ENCODE measurements around the gene USP33.
"Not testable (repeated sequence)": the region's sequence is repeated elsewhere in the genome, so short reads cannot be mapped to it uniquely, and the experiment has no call there.

USP33 gene

DNA sequence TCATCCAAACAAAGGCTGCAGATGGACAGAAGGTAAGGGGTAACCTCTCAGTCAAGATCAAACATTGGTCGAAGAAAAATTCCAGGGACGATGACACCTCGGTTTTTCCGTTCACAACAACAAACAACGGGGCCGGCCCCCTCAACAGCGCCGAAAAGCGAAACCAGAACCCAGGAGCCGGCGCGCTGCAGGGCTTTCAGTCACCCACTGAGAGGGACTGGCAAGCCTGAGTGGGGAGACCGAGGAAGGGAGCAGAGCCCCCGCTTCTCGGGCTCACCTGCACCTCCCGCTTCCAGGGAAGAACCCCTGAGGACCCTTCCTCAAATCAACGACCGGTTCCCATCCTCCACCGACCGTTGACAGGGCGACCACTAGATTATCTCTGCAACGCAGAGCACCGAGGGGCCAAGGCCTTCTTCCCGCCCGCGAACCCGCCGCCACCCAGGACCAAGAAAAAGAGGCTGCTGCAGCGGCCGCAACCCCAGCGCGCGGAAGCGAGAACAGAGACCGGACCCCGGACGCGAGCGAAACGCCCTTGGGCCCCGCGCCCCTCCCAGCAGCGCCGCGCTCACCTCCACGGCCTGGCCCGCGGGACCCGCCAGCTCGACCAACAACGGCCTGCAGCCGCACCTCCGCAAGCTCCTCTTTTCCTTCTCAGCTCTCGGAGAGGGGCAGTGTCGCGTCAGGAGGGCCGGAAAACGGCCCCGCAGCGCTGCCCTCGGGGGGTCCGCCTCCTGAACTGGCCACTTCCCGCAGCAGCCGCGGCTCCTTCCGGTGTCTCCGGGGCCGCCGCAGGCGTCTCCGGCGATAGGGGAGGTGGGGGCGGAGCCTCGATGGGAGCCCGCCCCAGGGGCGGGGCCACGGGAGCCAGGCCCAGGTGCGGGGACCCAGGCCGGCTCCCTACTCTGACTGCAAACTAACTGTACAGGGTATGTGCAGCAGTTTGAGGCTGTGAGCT lies at the start of gene USP33:
Gene USP33 (minus strand): TSS at position 782 of the 958 bp plus-strand sequence. CDS start 18,155 bp downstream, outside the sequence.
- peak; percentile 93 to 96 for DNase-seq

DNA sequence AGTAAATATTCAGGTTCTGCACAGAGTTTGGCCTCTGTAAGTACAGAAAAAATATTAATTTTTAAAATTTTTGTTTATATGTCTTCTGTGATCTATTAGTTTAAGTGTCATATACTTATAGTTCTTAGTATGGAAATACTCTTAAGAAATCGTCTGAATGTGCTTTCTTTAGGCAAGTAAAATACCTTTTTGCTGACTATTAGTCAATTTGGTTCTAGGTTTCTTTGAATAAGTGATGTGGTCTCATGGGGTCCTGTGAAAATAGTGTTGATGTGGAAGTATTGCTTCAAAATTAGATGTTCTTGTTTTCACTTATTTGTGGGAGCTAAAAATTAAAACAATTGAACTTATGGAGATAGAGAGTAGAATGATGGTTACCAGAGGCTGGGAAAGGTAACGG lies 43.7 kb upstream of the USP33 start:
- DNase-seq, result no peak

DNA sequence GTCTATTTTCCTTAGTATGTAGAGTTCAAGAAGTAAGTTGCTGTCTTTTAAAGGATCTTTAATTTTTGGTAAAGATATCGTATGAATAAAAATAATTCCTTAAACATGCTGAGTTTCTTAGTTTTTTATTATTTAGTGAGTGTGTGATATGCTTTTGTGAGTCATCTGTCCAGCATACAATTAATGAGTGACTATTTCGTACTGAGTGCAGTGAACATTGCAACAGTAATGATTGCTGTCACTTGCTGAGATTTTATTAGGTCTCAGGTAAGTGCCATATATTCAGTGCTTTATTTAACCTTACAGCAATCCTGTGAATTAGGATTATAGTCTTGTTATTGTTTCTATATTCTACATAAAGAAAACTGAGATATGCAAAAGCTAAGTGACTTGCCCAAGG lies 42.4 kb upstream of the USP33 start:
- no peak for DNase-seq

DNA sequence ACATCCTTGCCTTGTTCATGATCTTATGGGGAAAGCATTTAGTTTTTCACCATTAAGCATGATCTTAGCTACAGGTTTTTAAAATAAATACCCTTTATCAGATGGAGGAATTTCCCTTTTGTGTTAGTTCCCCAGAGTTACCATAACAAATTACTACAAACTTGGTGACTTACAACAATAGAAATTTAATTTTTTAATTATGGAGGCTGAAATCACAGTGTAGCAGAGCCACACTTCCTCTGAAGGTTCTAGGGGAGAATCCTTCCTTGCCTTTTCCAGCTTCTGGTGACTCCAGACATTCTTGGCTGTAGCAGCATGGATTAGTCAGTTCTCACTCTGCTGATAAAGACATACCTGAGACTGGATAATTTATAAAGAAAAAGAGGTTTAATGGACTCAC lies 38.3 kb upstream of the USP33 start:
- DNase-seq, result no peak

DNA sequence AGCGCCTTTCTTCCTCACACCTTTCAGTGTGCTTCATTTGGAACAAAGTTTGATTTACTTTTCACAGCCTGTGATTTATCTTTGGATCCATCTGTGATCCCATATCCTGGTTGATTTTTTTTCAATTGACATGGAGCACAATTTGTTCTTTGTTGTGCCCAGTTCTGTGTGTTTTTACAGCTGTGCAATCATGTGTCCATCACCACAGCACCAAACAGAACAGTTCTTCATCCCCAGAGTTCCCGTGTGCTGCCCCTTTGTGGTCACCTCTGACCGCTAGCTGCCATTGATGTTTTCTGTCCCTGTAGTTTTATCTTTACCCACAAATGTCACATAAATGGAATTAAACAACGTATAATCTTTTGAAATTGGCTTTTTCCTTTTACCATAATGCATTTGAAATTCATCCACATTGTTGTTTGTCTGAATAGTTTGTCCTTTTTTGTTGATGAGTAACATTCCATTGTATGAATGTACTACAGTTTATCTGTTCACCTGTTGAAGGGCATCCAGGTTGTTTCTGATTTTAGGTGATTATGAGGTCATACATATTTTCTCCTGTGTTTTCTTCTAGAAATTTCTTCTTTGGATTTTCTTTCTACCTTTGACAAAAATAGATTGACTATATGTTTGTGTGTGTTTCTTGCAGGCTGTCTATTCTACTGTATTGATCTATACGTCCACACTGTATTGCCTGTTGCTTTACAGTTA lies 37.2 kb upstream of the USP33 start:
- no peak for DNase-seq

DNA sequence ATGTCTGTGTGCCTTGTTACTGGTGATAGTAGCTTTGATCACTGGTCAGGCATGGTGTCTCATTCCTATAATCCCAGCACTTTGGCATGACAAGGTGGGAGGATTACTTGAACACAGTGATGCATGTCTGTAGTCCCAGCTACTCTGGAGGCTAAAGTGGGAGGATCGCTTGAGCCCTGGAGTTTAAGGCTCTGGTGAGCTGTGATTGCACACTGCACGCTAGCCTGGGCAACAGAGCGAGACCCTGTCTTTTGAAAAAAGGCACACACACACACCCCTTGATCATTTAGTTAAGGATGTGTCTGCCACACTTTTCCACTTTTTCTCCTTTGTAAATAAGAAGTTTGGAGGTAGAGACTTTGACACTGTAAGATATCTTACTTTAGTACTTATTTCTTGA lies 34.9 kb upstream of the USP33 start:
- DNase-seq, result no peak

DNA sequence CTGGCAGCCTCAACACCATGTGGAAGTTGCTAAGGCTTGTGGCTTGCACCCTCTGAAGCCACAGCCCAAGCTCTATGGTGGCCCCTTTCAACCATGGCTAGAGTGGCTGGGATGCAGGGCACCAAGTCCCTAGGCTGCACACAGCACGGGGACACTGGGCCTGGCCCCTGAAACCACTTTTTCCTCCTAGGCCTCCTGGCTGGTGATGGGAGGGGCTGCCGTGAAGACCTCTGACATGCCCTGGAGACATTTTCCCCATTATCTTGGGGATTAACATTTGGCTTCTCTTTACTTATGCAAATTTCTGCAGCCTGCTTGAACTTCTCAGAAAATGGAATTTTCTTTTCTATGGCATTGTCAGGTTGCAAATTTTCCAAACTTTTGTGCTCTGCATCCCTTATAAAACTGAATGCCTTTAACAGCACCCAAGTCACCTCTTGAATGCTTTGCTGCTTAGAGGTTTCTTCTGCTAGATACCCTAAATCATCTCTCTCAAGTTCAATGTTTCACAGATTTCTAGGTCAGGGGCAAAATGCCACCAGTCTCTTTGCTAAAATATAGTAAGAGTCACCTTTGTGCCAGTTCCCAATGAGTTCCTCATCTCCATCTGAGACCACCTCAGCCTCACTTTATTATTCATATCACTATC lies 26.6 kb upstream of the USP33 start:
- not testable (repeated sequence) for DNase-seq

DNA sequence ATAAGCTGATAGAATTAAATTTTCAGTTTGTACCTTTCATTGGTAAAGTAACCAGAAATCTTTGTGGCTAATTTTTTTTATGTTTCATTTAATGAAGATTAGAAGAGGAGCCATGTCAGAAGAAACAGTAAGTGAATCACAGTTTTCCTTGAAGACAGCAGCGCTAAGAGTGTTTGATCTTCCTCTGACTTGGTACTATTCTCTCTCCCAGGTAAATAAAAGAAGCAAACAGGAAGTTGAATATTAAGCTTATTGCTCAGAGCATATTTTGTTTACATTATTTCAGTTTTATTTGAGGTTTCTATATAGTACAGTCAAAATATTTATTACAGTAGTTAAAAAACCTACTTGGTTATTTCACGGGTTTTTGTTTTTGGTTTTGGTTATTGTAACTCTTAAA lies 23.5 kb upstream of the USP33 start:
- DNase-seq, result no peak

DNA sequence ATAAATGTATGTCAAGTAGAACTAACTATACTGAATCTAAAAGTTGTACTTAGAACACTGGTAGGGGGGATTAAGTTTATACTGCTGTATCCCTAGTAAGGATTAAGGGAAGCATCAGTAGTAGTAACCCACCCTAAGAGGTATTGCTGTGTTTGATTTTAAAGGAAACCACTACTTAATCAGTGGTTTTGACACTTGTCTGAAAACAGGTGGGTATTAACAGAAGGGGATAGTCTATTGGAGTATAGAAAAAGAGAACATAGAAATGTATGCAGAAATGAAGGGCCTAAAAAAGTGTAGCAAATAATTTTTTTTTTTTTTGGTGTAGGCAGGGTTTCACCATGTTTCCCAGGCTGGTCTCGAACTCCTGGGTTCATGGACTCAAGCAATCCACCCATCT lies 22.0 kb upstream of the USP33 start:
- DNase-seq, result no peak

DNA sequence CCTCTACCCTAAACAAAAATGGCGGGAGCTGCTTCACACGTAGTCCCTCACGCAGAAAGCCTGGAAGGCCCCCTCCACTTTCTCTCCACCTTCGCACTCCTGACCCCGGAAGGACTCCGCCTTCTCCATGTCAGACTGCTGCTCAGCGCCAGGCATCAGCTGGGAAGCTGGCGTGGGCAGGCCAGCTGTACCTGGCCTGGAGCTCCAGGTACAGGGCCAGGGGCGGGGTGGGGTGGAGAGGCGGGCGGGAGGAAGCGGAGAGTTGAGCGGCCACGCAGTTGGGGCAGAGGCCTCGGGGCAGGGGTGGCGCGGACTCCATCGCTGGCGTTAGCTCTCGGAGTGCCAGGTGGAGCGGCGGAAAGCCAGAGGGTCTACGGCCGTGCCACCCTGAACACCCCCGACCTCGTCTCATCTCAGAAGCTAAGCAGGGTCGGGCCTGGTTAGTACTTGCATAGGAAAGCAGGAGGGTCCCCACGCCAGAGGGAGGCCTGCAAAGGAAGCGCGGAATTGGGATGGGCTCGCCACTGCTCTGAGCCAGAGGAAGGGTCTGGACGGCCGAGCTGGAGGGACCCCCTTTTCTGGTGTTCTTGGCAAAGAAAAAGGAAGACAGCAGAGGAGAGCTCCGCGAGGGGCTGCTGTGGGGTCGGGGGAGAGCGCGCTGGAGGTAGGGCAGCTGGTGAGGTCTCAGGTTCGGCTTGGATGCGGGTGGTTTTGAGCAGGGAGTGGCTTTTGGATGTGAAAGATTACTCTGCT lies 20.1 kb upstream of the USP33 start, which contains the start of gene MIGA1:
Gene MIGA1 (plus strand): TSS at position 121 of the 753 bp plus-strand sequence. CDS start 3,604 bp downstream, outside the sequence.
- DNase-seq, result peak; percentile 85 to 87

DNA sequence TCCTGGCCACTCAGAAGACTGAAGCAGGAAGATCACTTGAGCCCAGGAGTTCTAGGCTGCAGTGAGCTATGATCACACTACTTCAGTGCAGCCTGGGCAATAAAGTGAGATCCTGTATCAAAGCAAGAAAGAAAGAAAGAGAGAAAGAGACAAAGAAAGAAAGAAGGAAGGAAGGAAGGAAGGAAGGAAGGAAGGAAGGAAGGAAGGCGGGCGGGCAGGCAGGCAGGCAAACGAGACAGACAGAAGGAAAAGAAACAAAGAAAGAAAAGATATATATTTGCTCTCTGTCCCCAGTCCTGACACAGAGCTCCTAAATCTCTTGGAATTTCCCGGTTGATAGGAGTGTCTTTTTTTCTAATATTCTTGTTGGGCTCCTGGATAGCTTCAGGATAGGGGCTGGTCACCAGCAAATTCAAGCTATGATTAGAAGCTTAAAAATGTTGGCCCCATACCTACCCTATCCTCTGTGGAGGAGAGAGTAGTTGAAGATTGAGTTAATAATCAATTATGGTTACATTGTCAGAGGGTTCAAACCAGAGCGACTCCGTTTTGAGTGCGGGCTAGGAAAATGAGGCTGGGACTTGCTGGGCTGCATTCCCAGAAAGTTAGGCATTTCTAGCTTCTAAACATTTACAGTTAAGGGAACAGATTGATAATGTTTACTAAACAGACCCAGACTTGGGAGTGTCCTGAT lies 16.5 kb upstream of the USP33 start:
- DNase-seq, result no peak

DNA sequence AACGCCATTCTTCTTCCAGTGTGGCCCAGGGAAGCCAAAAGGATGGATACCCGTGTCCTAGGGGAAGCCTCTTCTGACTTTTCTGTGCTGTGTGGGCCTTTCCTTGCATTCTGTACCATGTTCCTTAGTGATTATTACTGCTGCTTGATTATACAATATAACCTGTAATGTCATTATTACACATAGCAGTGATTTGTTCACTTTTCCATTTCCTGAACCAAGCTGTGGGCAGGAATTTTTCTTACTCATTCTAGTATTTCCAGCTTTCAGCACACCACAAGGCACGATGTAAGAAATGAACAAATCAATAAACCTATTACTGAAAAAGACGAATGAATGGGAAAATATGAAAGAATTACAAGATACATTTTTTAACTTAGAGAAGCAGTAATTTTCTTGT lies 8.4 kb upstream of the USP33 start:
- DNase-seq, result no peak

DNA sequence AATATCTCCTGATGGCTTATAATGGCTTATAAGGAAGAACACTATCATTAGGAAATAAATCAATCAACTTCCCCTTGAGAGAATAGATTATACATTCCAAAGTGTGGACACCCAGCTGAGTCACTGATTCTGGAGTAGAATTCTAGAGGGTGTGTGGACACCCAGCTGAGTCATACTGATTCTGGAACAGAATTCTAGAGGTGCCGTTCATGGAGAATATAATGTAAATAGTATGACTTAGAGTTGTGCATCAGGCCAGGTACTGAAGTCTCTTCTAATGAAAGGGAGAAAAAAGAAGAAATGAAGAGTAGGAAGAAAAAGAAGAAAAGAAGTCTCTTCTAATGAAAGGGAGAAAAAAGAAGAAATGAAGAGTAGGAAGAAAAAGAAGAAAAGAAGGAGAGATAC lies 2.4 kb upstream of the USP33 start:
- no peak for DNase-seq

DNA sequence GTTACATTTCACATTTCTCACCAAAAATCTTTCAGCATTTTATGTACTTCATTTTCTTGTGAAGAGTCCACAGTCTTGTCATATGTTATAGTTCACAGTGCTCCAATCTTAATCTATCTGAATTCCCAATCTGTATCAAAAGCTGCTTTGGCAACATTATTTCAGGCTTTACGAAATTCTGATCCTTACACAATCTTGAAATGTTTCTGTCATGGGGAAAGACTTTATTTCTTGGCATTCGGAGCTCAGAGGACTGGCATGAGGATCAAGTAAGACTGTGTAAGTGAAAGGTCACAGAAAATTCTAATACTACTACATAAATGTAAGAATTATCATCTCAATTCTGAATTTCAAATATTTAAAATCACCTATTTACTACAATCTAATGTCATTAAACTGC lies 2.0 kb downstream of the USP33 start:
- no peak for DNase-seq

DNA sequence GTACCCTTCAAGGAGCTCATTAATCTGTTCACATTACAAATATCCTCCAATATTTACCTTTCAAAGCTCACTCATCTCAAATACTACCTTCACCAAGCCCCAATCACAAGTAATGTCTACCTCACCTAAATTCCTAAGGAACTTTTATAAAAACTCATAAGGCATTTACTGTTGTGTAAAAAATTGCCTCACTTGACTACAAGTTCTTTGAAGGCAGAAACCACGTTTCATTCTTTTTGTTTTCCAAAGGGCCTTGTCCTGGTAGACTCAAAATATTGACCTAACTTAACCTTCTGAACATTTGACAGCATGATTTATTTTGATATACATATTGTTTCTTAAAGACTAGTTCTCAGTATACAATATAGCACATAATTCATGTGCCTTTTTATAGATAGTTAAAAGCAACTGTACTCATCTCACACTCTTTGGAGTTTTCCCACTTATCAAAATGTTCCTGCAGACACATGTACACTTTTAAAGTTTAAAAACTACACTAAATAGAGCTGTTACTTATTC lies 2.5 kb downstream of the USP33 start:
- DNase-seq, result no peak

DNA sequence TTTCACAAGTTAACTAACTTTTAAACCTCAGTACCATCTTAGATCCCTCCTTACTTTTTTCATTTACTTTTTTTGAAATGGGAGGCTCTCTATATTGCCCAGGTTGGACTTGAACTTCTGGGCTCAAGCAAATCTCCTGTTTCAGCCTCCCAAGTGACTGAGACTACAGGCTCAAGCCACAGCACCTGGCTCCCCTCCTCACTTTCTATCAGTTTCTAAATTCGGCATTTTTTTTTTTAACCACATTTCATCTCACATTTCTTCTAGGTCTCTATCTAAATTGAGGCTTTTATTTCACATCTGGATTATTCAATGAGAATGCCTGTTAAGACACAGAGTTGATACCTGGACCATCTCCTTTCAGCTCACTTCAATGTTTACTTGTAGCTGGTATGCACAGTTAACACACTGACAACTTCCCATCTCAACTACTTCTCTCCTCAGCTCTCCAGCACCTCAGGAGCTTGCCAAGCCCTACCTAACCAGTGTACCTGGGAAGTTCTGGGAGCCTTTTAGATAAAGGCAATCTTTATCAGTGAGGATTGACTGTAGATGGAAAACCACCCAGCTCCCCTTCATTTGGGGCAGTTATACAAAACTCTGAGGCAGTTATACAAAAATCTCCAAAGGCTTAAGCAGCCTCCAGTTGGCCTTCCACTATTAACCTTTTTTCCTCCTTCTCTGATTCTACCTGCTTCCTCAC lies 3.4 kb downstream of the USP33 start:
- no peak for DNase-seq

DNA sequence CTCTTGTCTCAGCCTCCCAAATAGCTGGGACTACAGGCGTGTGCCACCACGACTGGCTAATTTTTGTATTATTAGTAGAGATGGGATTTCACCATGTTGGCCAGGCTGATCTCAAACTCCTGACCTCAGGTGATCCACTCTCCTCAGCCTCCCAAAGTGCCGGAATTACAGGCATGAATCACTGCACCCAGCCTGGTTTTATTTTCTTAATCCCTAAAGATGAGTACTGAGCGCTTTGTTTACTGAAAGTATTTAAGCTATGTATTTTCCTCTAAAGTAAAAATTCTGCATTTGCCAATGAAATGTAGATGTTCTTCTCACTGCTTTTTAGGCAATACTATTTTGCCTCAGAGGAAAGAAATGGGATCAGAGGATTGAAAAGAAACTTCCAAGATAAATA lies 10.2 kb downstream of the USP33 start:
- not testable (repeated sequence) for DNase-seq

DNA sequence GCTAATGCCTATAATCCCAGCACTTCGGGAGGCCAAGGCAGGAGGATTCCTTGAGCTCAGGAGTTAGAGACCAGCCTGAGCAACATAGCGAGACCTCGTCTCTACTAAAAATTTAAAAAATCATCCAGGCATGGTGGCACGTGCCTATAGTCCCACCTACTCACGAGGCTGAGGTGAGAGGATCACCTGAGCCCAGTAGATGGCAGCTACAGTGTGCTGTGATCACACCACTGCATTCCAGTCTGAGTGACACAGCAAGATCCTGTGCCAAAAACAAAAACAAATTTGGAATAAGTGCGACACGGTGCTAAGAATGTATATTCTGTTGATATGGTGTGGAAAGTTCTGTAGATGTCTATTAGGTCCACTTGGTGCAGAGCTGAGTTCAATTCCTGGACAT lies 15.1 kb downstream of the USP33 start:
- no peak for DNase-seq

DNA sequence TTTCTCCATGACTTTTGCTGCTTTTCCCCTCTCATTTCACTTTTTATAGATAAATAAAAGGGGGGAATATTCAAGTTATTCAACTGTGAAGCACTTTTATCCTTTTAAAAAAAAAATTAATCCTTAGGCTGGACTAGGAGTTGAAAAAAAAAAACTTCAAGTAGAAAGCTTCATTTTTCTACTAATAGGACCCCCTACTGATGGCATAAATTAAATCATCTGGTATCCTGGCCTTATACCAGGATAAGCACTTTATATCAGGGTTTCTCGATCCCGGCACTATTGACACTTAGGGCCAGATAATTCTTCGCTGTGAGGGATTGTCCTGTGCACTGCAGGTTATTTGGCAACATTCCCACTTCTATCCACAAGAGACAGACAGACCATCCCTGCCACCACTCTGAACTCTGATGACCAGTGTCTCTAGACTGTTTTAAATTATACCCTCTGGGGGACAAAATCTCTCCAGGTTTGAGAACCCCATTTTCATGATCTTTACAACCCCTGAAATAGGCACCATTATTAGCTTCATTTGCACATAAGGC lies 17.6 kb downstream of the USP33 start:
- no peak for DNase-seq

DNA sequence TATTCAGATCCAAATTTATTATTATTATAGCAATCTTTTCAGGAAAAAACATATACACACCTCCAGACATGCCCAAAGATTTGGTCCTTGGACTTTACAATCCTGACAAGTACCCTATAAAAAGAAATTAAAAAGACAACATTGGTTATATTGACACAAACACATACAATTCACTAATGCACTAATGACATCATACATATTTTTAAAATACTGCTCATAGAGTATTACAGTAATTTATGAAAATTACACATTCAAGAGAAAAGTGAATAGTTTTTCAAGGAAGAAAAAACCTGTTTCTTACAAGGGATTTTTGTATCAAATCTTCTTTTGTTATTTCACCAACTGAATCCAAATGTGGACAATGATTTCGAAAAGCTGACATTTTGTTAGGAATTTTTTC lies 18.3 kb downstream of the USP33 start:
- no peak for DNase-seq

DNA sequence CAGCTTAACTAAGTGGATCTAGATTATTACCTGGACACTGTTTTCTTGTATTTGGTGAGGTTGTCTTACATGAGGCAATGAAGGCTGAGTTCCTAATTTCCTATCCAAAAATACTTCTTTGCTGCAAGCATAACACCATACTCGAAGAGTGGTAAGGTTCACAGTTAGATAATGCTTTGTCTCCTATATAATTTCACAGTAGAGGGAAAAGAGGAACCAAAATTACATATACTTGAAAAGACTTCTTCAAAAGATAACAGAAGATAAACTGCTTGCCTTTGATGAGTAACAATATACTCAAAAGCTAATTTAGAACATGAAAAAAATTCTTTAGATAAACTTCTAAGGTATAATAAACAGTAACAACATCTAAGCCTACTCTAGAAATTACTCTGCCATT lies 20.4 kb downstream of the USP33 start:
- no peak for DNase-seq

Measured in activated T-cell treated with anti-CD3 and anti-CD28 coated beads, Interleukin-2, amount 50 U/mL, for 48 hours (primary cell).